Suprapubic skin (tissue), 4 donors: ENCODE results near the gene HEYL. TPM values are rescaled to one million over a fixed set of nuclear protein-coding genes. Genes with fewer than 3 reads are reported as not detected.
"Not testable (repeated sequence)": the region's sequence is repeated elsewhere in the genome, so short reads cannot be mapped to it uniquely, and the experiment has no call there.

Source experiments
- DNase-seq, 2 donors: peaks; one replicate each; pipeline ENCODE4 v3.0.0-alpha.2; 2019; ENCODE audit warnings: low spot score in 2 of 2
- H3K27ac ChIP-seq: fragments of 200-600 bp; sonication (generic); one replicate; pipeline ENCODE4 v1.5.1; 2019
- H3K27me3 ChIP-seq: fragments of 200-600 bp; sonication (generic); one replicate; pipeline ENCODE4 v1.5.1; 2019
- H3K36me3 ChIP-seq: fragments of 200-600 bp; sonication (generic); one replicate; pipeline ENCODE4 v1.5.1; 2019
- H3K4me1 ChIP-seq: fragments of 200-600 bp; sonication (generic); one replicate; pipeline ENCODE4 v1.5.1; 2019
- H3K4me3 ChIP-seq: fragments of 200-600 bp; sonication (generic); one replicate; pipeline ENCODE4 v1.5.1; 2019; ENCODE audit warnings: mild to moderate bottlenecking
- H3K9me3 ChIP-seq: fragments of 200-600 bp; sonication (generic); one replicate; pipeline ENCODE4 v1.5.1; 2019
- CTCF ChIP-seq, 2 donors: fragments of 200-600 bp in 1 of 2; fragments of 450-650 bp in 1 of 2; sonication (generic) in 1 of 2; IDR thresholded peaks; one replicate each; pipeline ENCODE4 v1.5.1; 2016 to 2019; ENCODE audit warnings: antibody characterized with exemption in 2 of 2, mild to moderate bottlenecking in 1 of 2, moderate library complexity in 1 of 2
- EP300 ChIP-seq: sonication (generic); formaldehyde crosslinking; IDR thresholded peaks from one replicate; pipeline ENCODE4 v1.6.1; 2017; ENCODE audit warnings: antibody characterized with exemption
- POLR2A ChIP-seq, 2 donors: fragments of 450-650 bp; IDR thresholded peaks; one replicate each; pipeline ENCODE4 v1.6.1; 2017; ENCODE audit warnings: antibody characterized with exemption in 2 of 2, mild to moderate bottlenecking in 2 of 2, moderate library complexity in 2 of 2
- POLR2AphosphoS5 ChIP-seq, 3 donors: sonication (generic); formaldehyde crosslinking; IDR thresholded peaks; one replicate each; pipeline ENCODE4 v1.6.1; 2017; ENCODE audit warnings: antibody characterized with exemption in 3 of 3
- WGBS: methylation state at CpG from one replicate; pipeline ENCODE4 v1.1.5; 2018; 5-methylcytosine and 5-hydroxymethylcytosine counted together
- total RNA-seq, 4 donors: library from RNA; depleted of rRNA; stranded (reverse); fragments of >200 nt; gene quantifications; one replicate each; pipeline ENCODE4 v1.1.0, GENCODE V29; 2016

HEYL gene
- total RNA-seq, 4 donors from 2014 or later = 1.3 to 3.0 (median 1.8) TPM

DNA sequence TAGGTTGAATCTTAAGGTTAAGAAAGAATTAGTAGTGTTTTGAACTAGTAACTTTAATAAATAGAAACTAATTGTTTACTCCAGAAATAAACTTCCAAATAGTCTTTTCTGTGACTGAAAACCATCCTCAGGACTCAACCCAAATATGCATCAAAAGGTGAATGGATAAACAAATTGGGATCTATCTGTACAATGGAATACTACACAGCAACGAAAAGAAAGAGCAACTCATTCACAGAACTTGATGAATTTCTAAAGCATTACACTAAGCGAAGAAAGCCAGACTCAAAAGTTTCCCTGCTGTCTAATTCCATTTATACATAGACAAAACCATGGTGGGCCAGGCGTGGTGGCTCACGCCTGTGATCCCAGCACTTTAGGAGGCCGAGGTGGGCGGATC is 25.0 kb downstream of the HEYL start:
- no peak overlapping the region for H3K27ac ChIP-seq
- DNase-seq = no peak
- no peaks in the 10 kb centered on the region for H3K36me3 ChIP-seq
- peaks cover 4% of the 10 kb centered on the region for H3K4me1 ChIP-seq
- H3K27me3 ChIP-seq = peaks cover 4% of the 10 kb centered on the region
- no peak overlapping the region for H3K4me3 ChIP-seq
- H3K9me3 ChIP-seq = no peaks in the 10 kb centered on the region
- TF ChIP-seq POLR2A (IDR thresholded peaks at IDR 0.05) = no peak
- no peak for TF ChIP-seq CTCF (IDR thresholded peaks at IDR 0.05)
- no peak for TF ChIP-seq EP300
- no peak for TF ChIP-seq POLR2AphosphoS5 (IDR thresholded peaks at IDR 0.05)
- 95% methylated on average over 6 of the region's 6 CpGs for WGBS

GRCh38 chr1:39613250-39613649 is 26.2 kb downstream of the HEYL start:
- H3K4me3 ChIP-seq = no peak overlapping the region
- no peak for DNase-seq
- 86% methylated on average over 6 of the region's 6 CpGs for WGBS
- H3K27me3 ChIP-seq = peaks cover 4% of the 10 kb centered on the region
- peaks cover 5% of the 10 kb centered on the region for H3K4me1 ChIP-seq
- no peak overlapping the region for H3K27ac ChIP-seq
- H3K36me3 ChIP-seq = no peaks in the 10 kb centered on the region
- H3K9me3 ChIP-seq = no peaks in the 10 kb centered on the region
- TF ChIP-seq CTCF (IDR thresholded peaks at IDR 0.05) (no peak), POLR2AphosphoS5 (IDR thresholded peaks at IDR 0.05) (no peak), POLR2A (IDR thresholded peaks at IDR 0.05) (no peak), EP300 (no peak)

GRCh38 chr1:39609618-39610331 is 29.7 kb downstream of the HEYL start:
- TF ChIP-seq CTCF (IDR thresholded peaks at IDR 0.05) (peak; percentile 26 to 91), EP300 (no peak)
- H3K4me1 ChIP-seq = peaks cover 14% of the 10 kb centered on the region
- 16% methylated on average over 27 of the region's 42 CpGs for WGBS
- no peak overlapping the region for H3K27ac ChIP-seq
- DNase-seq = peak in 1 of 2 donors; percentile 84
- no peaks in the 10 kb centered on the region for H3K9me3 ChIP-seq
- H3K4me3 ChIP-seq = peak overlapping the region; percentile 21
- peaks cover 4% of the 10 kb centered on the region for H3K27me3 ChIP-seq
- H3K36me3 ChIP-seq = no peaks in the 10 kb centered on the region

- Histone ChIP-seq H3K36me3 (no peaks in the 10 kb centered on the region), H3K4me1 (peaks cover 14% of the 10 kb centered on the region), H3K9me3 (no peaks in the 10 kb centered on the region), H3K27me3 (peaks cover 4% of the 10 kb centered on the region), H3K27ac (no peak overlapping the region), H3K4me3 (no peak overlapping the region)
- 87% methylated on average over 8 of the region's 8 CpGs for WGBS
- no peak for DNase-seq
- no peak for TF ChIP-seq POLR2AphosphoS5 (IDR thresholded peaks at IDR 0.05)
- TF ChIP-seq POLR2A (IDR thresholded peaks at IDR 0.05) = no peak
- no peak for TF ChIP-seq CTCF (IDR thresholded peaks at IDR 0.05)
- no peak for TF ChIP-seq EP300
Observed at GRCh38 chr1:39608921-39609320, 30.5 kb downstream of the HEYL start.

DNA sequence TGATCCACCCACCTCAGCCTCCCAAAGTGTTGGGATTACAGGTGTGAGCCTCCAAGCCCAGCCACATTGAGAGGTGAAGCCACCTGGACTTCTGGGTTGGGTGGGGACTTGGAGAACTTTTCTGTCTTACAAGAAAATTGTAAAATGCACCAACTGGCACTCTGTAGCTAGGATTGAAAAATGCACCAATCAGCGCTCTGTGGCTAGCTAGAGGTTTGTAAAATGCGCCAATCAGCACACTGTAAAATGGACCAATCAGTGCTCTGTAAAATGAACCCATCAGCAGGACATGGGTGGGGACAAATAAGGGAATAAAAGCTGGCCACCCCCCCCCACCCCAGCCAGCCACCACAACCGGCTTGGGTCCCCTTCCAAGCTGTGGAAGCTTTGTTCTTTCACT is 35.8 kb downstream of the HEYL start:
- not testable (repeated sequence) for H3K27ac ChIP-seq, H3K4me1 ChIP-seq, H3K27me3 ChIP-seq, H3K4me3 ChIP-seq, DNase-seq, H3K9me3 ChIP-seq, H3K36me3 ChIP-seq
- WGBS = 89% methylated on average over 3 of the region's 3 CpGs

DNA sequence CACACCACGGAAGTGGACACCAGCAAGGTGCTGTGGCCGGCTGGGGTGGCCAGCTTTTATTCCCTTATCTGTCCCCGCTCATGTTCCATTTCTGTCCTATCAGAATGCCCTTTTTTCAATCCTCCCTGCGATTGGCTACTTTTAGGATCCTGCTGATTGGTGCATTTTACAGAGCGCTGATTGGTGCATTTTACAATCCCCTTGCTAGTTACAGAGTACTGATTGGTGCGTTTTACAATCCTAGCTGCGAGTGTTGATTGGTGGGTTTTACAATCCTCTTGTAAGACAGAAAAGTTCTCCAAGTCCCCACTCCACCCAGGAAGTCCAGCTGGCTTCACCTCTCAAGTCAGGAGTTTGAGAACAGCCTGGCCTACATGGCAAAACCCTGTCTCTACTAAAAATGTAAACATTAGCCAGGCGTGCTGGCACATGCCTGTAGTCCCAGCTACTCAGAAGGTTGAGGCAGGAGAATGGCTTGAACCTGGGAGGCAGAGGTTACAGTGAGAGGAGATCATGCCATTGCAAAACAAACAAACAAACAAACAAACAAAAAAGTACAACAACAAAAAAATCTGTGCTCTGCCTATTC is 37.7 kb downstream of the HEYL start:
- H3K27me3 ChIP-seq, H3K4me3 ChIP-seq, H3K4me1 ChIP-seq, DNase-seq, H3K27ac ChIP-seq, H3K9me3 ChIP-seq, H3K36me3 ChIP-seq: not testable (repeated sequence)
- 93% methylated on average over 8 of the region's 8 CpGs for WGBS
